Activated T-cell treated with anti-CD3 and anti-CD28 coated beads for 48 hours (primary cell): ENCODE results near the gene BRIX1.
"Not testable (repeated sequence)": the region's sequence is repeated elsewhere in the genome, so short reads cannot be mapped to it uniquely, and the experiment has no call there.

Source experiments
- DNase-seq: peaks from one replicate; pipeline ENCODE4 v3.0.0-alpha.2; 2020; ENCODE audit warnings: low read depth

The BRIX1 gene

GRCh38 chr5:34968258-34968657 lies 52.7 kb downstream of the BRIX1 start:
- no peak for DNase-seq

DNA sequence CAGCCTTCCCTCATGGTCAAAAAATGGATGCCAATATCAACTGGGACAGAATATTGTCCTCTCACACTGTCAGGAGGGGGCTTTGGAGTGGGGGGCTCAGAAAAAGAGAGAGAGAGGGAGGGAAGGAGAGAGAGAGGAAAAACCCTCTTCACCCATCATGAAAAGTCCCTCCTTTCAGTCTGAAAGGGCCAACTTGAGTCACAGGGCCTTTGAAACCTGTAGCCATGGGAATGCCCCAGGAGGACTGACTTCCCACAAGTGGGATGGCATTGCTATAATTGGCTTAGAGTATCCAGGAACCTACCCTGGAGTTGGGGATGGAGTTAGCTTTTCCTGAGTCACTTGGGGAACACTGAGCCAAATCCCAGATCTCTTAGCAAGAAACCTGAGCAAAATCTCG lies 55.0 kb downstream of the BRIX1 start:
- no peak for DNase-seq

DNA sequence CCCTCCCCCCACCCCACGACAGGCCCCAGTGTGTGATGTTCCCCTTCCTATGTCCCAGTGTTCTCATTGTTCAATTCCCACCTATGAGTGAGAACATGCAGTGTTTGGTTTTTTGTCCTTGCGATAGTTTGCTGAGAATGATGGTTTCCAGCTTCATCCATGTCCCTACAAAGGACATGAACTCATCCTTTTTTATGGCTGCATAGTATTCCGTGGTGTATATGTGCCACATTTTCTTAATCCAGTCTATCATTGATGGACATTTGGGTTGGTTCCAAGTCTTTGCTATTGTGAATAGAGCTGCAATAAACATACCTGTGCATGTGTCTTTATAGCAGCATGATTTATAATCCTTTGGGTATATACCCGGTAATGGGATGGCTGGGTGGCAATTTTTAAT lies 56.1 kb downstream of the BRIX1 start:
- DNase-seq = not testable (repeated sequence)
